PC-3 (cell line): ENCODE measurements around the gene NDUFAF8.

Experiments
- EZH2 ChIP-seq: fragments of 300-600 bp; sonication (generic); IDR thresholded peaks from one replicate; pipeline ENCODE4 v1.6.1; 2017; ENCODE audit warnings: antibody characterized with exemption, mild to moderate bottlenecking, low read length; ENCODE audit not compliant: unreplicated experiment
- EZH2phosphoT487 ChIP-seq: fragments of 300-600 bp; sonication (generic); IDR thresholded peaks from 2 replicates; pipeline ENCODE4 v1.6.1; 2018; ENCODE audit warnings: mild to moderate bottlenecking, antibody characterized with exemption, low read length, borderline replicate concordance
- TF ChIP-seq, protein P1 (sequence below): fragments of 300-600 bp; sonication (generic); conservative IDR thresholded peaks from 2 replicates; pipeline ENCODE4 v1.5.1; 2017; ENCODE audit warnings: antibody characterized with exemption, low read depth, mild to moderate bottlenecking, low read length

DNA sequence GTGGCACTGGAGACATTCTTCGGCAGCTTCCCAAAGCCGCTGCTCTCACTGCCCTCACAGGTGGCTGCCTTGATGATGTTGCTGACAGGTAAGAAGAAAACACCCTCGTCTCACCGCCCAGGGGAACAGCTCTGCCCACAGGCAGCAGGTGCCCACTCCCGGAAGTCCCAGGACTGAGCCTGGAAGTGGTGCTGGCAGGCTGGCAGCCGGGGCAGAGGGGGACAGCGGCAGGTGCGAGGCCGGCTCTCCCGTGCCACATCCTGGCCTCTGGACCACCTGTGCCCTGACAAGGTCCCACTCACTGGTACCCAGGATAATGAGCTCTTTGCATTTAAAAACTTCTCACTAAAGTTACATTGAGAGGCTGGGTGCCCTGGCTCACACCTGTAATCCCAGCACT lies 36.8 kb upstream of the NDUFAF8 start:
- TF ChIP-seq, protein P1, sequence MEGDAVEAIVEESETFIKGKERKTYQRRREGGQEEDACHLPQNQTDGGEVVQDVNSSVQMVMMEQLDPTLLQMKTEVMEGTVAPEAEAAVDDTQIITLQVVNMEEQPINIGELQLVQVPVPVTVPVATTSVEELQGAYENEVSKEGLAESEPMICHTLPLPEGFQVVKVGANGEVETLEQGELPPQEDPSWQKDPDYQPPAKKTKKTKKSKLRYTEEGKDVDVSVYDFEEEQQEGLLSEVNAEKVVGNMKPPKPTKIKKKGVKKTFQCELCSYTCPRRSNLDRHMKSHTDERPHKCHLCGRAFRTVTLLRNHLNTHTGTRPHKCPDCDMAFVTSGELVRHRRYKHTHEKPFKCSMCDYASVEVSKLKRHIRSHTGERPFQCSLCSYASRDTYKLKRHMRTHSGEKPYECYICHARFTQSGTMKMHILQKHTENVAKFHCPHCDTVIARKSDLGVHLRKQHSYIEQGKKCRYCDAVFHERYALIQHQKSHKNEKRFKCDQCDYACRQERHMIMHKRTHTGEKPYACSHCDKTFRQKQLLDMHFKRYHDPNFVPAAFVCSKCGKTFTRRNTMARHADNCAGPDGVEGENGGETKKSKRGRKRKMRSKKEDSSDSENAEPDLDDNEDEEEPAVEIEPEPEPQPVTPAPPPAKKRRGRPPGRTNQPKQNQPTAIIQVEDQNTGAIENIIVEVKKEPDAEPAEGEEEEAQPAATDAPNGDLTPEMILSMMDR: no peak
- no peak for TF ChIP-seq EZH2
- TF ChIP-seq EZH2phosphoT487: no peak
